HG03521 (cell line): ENCODE data around the gene IL18RAP.

Experiments
- ATAC-seq: cut with Tn5 transposase; IDR thresholded peaks from one replicate; pipeline ENCODE4 v1.9.1; 2021; ENCODE audit warnings: mild to moderate bottlenecking, moderate library complexity; ENCODE audit not compliant: unreplicated experiment

Gene IL18RAP

GRCh38 chr2:102421890-102422759, 835 bp upstream of the IL18RAP start:
- ATAC-seq = no peak

GRCh38 chr2:102423368-102423767, 408 bp downstream of the IL18RAP start:
- ATAC-seq = no peak

- ATAC-seq = peak; percentile 85
These were observed 1.8 kb downstream of the IL18RAP start for GRCh38 chr2:102424754-102425153.

- no peak for ATAC-seq
These were observed 2.6 kb downstream of the IL18RAP start for GRCh38 chr2:102425441-102426132.

GRCh38 chr2:102427249-102427648, 4.3 kb downstream of the IL18RAP start:
- ATAC-seq = no peak

GRCh38 chr2:102428573-102428972, 5.6 kb downstream of the IL18RAP start:
- no peak for ATAC-seq

GRCh38 chr2:102432386-102432785, 9.4 kb downstream of the IL18RAP start:
- no peak for ATAC-seq

- ATAC-seq = no peak
These were observed 11.2 kb downstream of the IL18RAP start for GRCh38 chr2:102433973-102434654.

- ATAC-seq = no peak
These were observed 11.9 kb downstream of the IL18RAP start for GRCh38 chr2:102434655-102435381.

- ATAC-seq = no peak
These were observed 12.8 kb downstream of the IL18RAP start for GRCh38 chr2:102435741-102436140.

GRCh38 chr2:102436323-102436722, 13.4 kb downstream of the IL18RAP start:
- no peak for ATAC-seq

- ATAC-seq = no peak
These were observed 14.2 kb downstream of the IL18RAP start for GRCh38 chr2:102437122-102437521.

- no peak for ATAC-seq
These were observed 15.2 kb downstream of the IL18RAP start for GRCh38 chr2:102438111-102438510.

- no peak for ATAC-seq
These were observed 15.6 kb downstream of the IL18RAP start for GRCh38 chr2:102438578-102438977.

GRCh38 chr2:102439065-102439695, 16.2 kb downstream of the IL18RAP start:
- ATAC-seq = no peak

GRCh38 chr2:102442967-102443828, 20.2 kb downstream of the IL18RAP start:
- ATAC-seq = no peak

GRCh38 chr2:102444233-102444632, 21.3 kb downstream of the IL18RAP start:
- ATAC-seq = no peak

- no peak for ATAC-seq
These were observed 24.0 kb downstream of the IL18RAP start for GRCh38 chr2:102446936-102447335.

GRCh38 chr2:102449370-102449974, 26.5 kb downstream of the IL18RAP start:
- no peak for ATAC-seq
